ENCODE data around the gene TGFBR1.

The TGFBR1 gene

GRCh38 chr9:99171225-99172123 lies 66.6 kb downstream of the TGFBR1 start:
- no peak for DNase-seq (ENCODE audit: low read depth)

- no peak for DNase-seq (ENCODE audit: low read depth)
Measured at GRCh38 chr9:99172124-99173091, 67.5 kb downstream of the TGFBR1 start.

DNA sequence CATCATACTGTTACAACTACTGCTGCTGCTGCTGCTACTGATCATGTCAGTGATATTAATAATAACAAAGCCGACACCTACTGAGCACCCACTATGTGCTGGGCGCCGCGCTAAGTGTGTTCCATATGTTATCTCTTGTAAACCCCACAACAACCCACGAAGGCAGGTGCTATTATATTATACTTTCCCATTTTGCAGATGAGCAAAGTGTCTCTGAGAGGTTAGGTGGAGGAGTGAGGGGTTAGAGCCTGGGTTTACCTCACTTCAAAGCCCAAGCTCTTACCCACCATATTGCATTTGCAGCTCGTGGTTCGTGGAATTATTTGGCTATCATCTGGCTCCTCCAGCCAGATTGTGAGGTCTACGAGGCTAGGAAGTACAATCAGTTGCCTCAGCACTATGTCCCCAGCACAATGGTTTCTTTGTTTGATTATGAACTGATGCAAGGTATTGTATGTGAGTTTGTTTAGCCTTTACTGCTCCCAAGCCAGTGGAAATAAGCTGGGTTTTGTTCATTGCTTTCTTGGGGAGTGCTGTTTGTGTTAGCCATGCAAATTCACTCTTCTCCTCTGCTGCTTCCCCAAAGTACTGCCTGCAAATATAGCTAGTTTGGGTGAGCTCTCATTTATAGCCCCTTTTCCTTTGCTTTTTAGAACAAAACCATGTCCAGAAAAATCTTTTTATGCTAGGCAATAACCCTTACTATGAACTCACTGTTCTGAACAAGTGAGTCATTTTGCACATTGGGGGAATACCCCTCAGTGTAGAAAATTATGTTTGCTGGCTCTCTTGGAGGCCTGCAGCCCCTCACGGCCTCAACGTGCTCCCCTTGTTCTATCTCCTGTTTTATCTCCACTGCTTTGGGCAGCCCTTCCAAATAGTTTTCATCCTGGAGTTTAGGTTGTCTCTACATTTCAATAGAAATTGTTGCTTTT lies 68.9 kb downstream of the TGFBR1 start:
- DNase-seq (ENCODE audit: low read depth), result no peak

DNA sequence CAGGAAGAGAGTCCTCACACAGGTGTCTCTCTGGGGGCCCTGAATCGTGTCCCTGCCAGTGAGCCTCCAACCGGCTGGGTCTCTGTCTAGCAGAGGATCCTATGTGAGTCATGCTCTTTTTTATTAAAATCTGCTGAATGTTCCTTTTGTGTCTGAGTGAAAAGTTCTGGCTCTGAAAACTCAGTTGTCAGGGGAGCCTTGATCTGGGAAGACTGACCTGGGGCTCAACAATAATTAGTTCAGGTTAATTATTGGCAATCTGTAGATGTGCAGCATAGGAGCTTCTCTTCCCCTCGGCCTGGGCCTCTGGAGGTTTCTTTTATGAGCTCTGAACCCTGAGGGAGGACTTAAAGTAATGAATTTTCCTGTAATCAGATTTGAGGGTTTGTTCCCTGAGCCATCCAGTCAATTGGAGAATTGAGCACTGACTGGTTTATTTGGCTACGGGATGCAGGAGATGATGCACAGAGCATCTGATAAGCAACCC lies 71.7 kb downstream of the TGFBR1 start:
- no peak for DNase-seq (ENCODE audit: low read depth)

DNA sequence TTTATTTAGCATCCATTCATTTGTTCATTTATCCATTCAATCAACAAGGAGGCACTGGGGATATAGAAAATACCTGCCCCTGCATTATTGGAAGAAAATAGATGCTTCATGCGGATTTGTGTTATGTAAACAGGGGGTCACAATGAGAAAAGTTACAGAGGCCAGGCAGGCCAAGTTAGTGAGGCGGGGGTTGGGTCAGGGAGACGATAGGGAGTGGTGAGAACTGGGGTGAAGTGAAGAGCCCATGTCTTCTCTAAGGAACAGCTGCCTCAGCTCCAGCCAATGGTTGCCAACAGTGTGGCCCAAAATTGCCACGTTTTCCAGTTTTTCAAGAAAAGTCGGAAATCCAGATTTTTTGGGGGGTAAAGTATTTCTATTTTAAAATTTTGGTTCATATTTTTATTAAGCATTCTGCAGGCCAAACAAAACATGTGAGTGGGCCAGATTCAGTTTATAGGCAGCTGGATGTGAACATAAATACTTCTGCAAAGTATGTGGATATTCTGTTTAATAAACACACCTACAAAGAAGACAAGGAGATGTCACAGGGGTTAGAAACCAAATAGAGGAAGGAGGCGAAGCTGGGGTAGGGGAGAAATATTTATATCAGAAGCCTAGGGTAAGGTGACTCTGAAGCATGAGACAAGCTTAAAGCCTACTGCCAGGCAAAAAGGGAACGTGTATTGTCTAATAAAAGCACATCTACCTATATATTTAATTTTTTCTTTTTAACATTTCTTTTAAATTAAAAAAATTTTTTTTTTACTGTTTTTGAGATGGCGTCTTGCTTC lies 72.9 kb downstream of the TGFBR1 start:
- no peak for DNase-seq (ENCODE audit: low read depth)

DNA sequence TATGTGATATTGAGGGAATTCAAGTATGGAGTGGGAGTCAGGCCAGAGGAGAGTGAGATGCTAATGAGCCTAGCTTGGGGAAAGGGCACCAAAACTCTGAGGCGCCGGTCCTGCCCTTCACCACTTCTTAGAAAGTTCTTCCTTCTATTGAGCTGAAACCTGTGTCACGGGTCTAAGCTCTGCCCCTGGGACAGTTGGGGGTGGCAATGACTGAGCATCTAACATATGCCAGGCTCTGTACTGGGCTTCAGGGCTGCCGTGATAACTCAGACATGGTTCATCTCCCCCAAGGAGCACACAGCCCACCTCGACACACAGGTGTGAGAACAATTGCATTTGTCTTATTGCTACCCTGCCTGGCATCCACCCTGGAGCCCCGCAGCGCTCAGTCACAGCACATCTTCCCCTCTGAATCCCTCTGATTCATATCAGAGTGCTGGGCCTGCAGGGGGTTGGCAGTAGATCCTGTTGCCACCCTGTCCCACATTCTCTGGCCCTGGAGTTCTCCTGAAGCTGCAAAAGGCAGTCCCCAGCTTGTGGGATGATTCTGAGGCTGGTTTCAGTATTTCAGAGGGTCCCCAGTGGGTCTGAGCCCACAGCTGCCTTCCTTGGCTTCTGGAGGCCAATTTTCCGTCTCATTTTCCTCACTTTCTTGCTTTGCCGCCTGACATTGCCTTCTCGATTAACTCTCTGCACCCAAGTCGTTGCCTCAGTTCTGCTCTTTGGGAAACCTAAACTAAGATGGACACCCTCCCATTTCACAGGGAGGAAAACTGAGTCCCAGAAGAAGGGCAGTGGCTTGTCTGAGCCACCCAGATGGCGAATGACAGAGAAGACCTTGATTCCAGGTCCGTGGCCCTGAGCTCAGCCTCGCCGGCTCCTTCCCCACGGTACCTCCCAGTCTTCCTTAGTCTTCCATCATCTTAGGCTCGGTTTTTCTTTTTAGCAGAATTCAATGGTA lies 74.3 kb downstream of the TGFBR1 start:
- no peak for DNase-seq (ENCODE audit: low read depth)

- no peak for DNase-seq (ENCODE audit: low read depth)
Measured at GRCh38 chr9:99180199-99180598, 75.3 kb downstream of the TGFBR1 start.

- DNase-seq (ENCODE audit: low read depth), result no peak
Measured at GRCh38 chr9:99180662-99181061, 75.7 kb downstream of the TGFBR1 start.

- DNase-seq (ENCODE audit: low read depth), result no peak
Measured at GRCh38 chr9:99181206-99181605, 76.3 kb downstream of the TGFBR1 start.

DNA sequence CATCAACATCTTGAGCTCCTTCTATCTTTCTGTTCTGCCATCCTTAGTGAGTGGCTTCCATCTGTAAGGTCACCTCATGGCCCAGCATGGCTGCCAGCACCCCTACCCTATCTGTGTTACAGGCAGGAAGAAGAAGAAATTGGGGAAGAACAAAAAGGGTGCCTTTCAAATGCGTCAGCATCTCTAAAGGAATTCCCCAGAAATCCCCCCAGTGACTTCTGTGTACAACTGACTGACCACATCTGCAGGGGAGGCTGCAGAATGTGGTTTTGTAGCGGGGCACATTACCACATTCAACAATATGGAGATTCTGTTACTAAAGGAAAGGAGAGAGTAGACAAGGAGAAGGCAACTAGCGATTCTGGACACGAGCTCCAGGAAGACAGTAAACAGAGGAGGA lies 76.7 kb downstream of the TGFBR1 start:
- DNase-seq (ENCODE audit: low read depth), result no peak

- DNase-seq (ENCODE audit: low read depth), result no peak
Measured at GRCh38 chr9:99182356-99182755, 77.4 kb downstream of the TGFBR1 start.

GRCh38 chr9:99183616-99184015 lies 78.7 kb downstream of the TGFBR1 start:
- no peak for DNase-seq (ENCODE audit: low read depth)

- DNase-seq (ENCODE audit: low read depth), result no peak
Measured at GRCh38 chr9:99184110-99184474, 79.2 kb downstream of the TGFBR1 start.

- peak; percentile 41 for DNase-seq (ENCODE audit: low read depth)
Measured at GRCh38 chr9:99184475-99185347, 79.8 kb downstream of the TGFBR1 start.

GRCh38 chr9:99185348-99185632 lies 80.4 kb downstream of the TGFBR1 start:
- DNase-seq (ENCODE audit: low read depth), result no peak

DNA sequence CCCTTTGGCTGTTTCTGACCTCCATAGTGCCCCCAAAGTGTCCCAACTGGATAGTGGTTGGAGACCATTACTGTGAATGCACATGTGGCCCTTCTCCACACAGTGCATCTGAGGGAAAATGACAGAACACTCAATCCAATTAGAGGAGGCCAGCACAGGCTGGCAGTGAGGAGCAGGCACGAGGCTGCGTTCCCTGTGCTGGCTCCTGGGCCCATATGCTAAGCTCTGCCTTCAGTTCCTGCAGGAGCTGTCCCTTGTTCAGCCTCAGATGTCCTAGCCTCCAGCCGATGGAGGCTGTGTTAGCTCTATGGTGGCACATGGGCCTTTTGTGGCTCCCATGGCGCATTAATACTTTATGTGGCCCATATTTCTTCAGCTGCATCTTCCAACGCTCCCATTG lies 81.0 kb downstream of the TGFBR1 start:
- no peak for DNase-seq (ENCODE audit: low read depth)

GRCh38 chr9:99187311-99187710 lies 82.4 kb downstream of the TGFBR1 start:
- no peak for DNase-seq (ENCODE audit: low read depth)

- DNase-seq (ENCODE audit: low read depth), result no peak
Measured at GRCh38 chr9:99189186-99189585, 84.3 kb downstream of the TGFBR1 start.
